ENCODE results near the gene A1BG. TPM values are rescaled to one million over a fixed set of nuclear protein-coding genes. Genes with fewer than 3 reads are reported as not detected.

Gene A1BG
- total and polyA plus RNA-seq, 2 of the 13 experiments (the other 11 are each of a cell fraction or from before 2014, with no cell fraction given) = 14.7 to 41.4 TPM

DNA sequence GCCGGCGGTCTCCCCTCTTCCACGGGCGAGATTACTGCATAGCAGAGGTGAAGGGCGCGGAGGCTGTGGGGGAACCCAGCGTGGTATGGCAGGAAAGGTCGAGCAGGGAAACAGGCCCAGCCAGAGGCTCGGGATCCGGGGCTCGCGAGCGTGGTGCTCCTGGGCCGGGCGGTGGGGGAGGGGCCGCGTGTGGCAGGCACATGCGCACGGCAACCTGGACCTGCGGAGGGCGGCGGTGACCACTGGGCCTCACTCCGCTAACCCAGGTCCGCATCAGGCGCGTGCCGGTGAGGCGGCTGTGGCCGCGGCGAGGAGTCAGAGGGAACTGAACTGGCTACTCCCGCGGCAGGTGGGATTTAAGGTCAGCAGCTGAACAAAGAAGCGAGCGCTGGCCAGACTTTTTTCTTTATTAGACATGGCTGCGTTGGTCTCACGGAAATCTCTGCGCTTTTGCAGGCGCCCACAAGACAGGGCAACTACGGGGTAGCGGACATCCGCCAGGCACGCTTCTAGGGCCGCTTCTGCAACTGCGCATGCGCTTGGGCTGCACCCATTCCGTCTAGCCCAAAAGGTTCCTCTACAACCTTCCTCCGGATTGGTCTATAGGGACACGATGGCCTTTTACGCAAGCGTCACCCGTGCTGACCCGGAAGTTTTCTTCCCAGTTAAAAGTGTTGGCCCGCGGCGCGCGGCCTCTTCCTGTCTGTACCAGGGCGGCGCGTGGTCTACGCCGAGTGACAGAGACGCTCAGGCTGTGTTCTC lies 33.5 kb upstream of the A1BG start, which contains the start of gene RPS5 (continued):
- TF ChIP-seq, protein P1, sequence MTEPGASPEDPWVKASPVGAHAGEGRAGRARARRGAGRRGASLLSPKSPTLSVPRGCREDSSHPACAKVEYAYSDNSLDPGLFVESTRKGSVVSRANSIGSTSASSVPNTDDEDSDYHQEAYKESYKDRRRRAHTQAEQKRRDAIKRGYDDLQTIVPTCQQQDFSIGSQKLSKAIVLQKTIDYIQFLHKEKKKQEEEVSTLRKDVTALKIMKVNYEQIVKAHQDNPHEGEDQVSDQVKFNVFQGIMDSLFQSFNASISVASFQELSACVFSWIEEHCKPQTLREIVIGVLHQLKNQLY (CRISPR knock-in tag; IDR thresholded peaks at IDR 0.05) = no peak
- TF ChIP-seq, protein P2, sequence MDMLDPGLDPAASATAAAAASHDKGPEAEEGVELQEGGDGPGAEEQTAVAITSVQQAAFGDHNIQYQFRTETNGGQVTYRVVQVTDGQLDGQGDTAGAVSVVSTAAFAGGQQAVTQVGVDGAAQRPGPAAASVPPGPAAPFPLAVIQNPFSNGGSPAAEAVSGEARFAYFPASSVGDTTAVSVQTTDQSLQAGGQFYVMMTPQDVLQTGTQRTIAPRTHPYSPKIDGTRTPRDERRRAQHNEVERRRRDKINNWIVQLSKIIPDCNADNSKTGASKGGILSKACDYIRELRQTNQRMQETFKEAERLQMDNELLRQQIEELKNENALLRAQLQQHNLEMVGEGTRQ (IDR thresholded peaks at IDR 0.05; ENCODE audit: low read depth, low read length) = no peak
- TF ChIP-seq, protein P2 (CRISPR knock-in tag; IDR thresholded peaks at IDR 0.05; ENCODE audit: borderline replicate concordance) = peak; percentile 40; the same call in 1 of the 2 replicates
- TF ChIP-seq TEAD3 (CRISPR knock-in tag; optimal IDR thresholded peaks at IDR 0.05; ENCODE audit: borderline replicate concordance) (no peak), KLF9 (CRISPR knock-in tag; IDR thresholded peaks at IDR 0.05; ENCODE audit: low read depth) (no peak), NR2C2 (CRISPR knock-in tag; IDR thresholded peaks at IDR 0.05; ENCODE audit: borderline replicate concordance) (peak; percentile 100), ZNF841 (CRISPR knock-in tag; IDR thresholded peaks at IDR 0.05; ENCODE audit: borderline replicate concordance) (peak; percentile 53; the same call in 1 of the 2 replicates), ZNF232 (CRISPR knock-in tag; IDR thresholded peaks at IDR 0.05; ENCODE audit: borderline replicate concordance) (peak; percentile 30; the same call in 1 of the 2 replicates), NFKB2 (CRISPR knock-in tag; IDR thresholded peaks at IDR 0.05; ENCODE audit: borderline replicate concordance) (peak; percentile 52; the same call in 1 of the 2 replicates), ZNF598 (CRISPR knock-in tag; IDR thresholded peaks at IDR 0.05; ENCODE audit: borderline replicate concordance) (0 out of 2 replicates have a peak, but pooled peaks have one; percentile 28), SETDB1 (CRISPR knock-in tag; IDR thresholded peaks at IDR 0.05; ENCODE audit: borderline replicate concordance) (no peak), ZNF234 (CRISPR knock-in tag; conservative IDR thresholded peaks at IDR 0.05) (no peak; the same call in 1 of the 2 replicates), ZNF761 (CRISPR knock-in tag; conservative IDR thresholded peaks at IDR 0.05) (peak; percentile 86; the same call in 1 of the 2 replicates), HCFC1 (IDR thresholded peaks at IDR 0.05; ENCODE audit: low read depth, low read length) (peak; percentile 77), TBL1XR1 (IDR thresholded peaks at IDR 0.05; ENCODE audit: borderline replicate concordance, low read length, partially characterized antibody) (no peak)
- TF ChIP-seq, protein P3, sequence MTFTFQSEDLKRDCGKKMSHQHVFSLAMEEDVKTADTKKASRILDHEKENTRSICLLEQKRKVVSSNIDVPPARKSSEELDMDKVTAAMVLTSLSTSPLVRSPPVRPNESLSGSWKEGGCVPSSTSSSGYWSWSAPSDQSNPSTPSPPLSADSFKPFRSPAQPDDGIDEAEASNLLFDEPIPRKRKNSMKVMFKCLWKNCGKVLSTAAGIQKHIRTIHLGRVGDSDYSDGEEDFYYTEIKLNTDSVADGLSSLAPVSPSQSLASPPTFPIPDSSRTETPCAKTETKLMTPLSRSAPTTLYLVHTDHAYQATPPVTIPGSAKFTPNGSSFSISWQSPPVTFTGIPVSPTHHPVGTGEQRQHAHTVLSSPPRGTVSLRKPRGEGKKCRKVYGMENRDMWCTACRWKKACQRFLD (CRISPR knock-in tag; IDR thresholded peaks at IDR 0.05; ENCODE audit: borderline replicate concordance) = no peak; the same call in none of the 2 replicates
- TF ChIP-seq, protein P4, sequence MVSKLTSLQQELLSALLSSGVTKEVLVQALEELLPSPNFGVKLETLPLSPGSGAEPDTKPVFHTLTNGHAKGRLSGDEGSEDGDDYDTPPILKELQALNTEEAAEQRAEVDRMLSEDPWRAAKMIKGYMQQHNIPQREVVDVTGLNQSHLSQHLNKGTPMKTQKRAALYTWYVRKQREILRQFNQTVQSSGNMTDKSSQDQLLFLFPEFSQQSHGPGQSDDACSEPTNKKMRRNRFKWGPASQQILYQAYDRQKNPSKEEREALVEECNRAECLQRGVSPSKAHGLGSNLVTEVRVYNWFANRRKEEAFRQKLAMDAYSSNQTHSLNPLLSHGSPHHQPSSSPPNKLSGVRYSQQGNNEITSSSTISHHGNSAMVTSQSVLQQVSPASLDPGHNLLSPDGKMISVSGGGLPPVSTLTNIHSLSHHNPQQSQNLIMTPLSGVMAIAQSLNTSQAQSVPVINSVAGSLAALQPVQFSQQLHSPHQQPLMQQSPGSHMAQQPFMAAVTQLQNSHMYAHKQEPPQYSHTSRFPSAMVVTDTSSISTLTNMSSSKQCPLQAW (CRISPR knock-in tag; IDR thresholded peaks at IDR 0.05) = peak; percentile 37; the same call in 1 of the 2 replicates
- TF ChIP-seq, protein P5, sequence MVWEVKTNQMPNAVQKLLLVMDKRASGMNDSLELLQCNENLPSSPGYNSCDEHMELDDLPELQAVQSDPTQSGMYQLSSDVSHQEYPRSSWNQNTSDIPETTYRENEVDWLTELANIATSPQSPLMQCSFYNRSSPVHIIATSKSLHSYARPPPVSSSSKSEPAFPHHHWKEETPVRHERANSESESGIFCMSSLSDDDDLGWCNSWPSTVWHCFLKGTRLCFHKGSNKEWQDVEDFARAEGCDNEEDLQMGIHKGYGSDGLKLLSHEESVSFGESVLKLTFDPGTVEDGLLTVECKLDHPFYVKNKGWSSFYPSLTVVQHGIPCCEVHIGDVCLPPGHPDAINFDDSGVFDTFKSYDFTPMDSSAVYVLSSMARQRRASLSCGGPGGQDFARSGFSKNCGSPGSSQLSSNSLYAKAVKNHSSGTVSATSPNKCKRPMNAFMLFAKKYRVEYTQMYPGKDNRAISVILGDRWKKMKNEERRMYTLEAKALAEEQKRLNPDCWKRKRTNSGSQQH (CRISPR knock-in tag; IDR thresholded peaks at IDR 0.05; ENCODE audit: low read depth) = peak; percentile 77; the same call in 1 of the 2 replicates
- TF ChIP-seq, protein P6, sequence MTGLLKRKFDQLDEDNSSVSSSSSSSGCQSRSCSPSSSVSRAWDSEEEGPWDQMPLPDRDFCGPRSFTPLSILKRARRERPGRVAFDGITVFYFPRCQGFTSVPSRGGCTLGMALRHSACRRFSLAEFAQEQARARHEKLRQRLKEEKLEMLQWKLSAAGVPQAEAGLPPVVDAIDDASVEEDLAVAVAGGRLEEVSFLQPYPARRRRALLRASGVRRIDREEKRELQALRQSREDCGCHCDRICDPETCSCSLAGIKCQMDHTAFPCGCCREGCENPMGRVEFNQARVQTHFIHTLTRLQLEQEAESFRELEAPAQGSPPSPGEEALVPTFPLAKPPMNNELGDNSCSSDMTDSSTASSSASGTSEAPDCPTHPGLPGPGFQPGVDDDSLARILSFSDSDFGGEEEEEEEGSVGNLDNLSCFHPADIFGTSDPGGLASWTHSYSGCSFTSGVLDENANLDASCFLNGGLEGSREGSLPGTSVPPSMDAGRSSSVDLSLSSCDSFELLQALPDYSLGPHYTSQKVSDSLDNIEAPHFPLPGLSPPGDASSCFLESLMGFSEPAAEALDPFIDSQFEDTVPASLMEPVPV (CRISPR knock-in tag; IDR thresholded peaks at IDR 0.05) = peak; percentile 48
